Islet precursor cell (in vitro differentiated cells): ENCODE measurements around the gene WNT6.

ENCODE experiments used
- DNase-seq: peaks from one replicate; pipeline ENCODE4 v3.0.0-alpha.2; 2018

The WNT6 gene

DNA sequence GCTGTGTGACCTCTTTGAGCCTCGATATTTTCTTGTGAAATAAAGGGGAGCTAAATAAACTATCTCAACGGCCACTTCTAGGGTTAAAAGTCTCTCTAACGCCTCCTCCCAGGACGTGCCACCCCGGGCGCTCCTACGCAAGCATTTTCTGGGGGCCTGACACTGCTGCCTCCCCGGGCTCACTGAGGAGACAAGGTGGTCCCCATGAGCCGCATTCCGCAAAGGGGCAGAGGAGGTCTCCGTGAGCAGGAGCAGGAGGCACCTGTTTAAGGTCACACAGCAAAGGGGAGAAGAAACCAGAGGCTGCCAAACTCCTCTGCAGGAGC lies 20.1 kb downstream of the WNT6 start:
- DNase-seq, result no peak

DNA sequence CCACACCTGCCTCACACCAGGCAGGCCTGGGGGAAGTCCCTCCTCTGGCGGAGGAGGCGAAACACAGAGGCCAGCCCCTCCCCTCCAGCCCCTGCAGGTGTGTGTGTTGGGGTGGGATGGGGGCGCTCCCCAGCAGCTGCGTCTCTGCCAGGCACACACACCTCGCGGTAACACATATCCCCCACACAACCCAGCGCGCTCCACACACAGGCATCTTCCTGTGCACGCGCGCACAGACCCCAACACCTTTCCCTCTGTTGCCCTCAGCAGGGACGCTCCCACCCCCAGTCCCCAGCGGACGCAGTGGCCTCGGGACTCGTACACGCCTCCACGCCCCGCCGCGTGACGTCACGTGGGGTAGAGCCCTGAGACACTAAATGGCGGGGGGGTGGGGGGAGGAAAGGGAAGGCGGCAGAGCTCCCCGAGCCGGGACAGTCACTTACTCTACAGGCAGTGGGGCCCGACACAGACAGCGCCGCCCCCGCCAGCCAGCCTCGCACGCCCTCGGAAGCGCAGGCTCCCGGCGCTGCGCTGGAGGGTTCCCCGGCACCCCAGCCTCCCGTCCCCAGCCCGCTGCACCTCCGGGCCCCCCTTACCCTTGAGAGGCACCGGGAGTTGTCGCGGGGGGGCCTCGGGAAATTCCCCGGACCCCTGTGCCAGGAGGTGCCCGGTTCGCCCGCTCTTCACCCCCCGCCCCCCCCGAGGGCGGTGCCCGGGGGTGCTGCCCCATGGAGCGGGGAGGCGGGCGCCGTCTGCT lies 20.7 kb downstream of the WNT6 start, which contains the start of gene WNT10A:
Gene WNT10A (plus strand): TSS at position 751 of the 757 bp plus-strand sequence. CDS start 144 bp downstream, outside the sequence.
- peak; percentile 70 for DNase-seq

- DNase-seq, result no peak
Observed at GRCh38 chr2:218880859-218881594, 21.4 kb downstream of the WNT6 start.

DNA sequence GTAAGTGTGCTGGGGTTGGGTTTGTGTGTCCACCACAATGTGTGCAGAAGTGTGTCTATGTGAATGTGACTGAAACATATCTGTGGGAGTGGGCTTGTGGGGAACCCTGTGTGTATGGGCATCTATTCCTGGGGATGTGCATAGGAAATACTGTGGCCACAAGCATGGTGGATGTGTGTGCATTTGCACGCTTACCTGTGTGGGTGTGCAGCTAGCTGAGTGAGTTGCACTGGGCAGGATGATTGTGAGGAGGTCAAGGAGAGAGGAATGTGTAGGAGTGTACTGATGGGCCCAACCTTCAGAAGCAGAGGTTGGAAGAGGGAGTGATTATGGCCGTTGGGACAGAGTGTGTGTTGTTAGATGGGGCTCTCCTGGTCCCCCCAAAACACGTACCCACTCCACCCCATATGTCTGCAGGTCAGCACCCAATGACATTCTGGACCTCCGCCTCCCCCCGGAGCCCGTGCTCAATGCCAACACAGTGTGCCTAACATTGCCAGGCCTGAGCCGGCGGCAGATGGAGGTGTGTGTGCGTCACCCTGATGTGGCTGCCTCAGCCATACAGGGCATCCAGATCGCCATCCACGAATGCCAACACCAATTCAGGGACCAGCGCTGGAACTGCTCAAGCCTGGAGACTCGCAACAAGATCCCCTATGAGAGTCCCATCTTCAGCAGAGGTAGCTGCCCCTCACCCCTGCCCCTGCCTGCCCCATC lies 22.3 kb downstream of the WNT6 start:
- DNase-seq, result no peak

GRCh38 chr2:218882461-218882816 lies 22.8 kb downstream of the WNT6 start:
- DNase-seq, result no peak

- peak; percentile 68 for DNase-seq
Observed at GRCh38 chr2:218882866-218883366, 23.3 kb downstream of the WNT6 start.

GRCh38 chr2:218883491-218884490 lies 24.2 kb downstream of the WNT6 start:
- peak; percentile 76 for DNase-seq

- DNase-seq, result no peak
Observed at GRCh38 chr2:218884519-218884918, 24.9 kb downstream of the WNT6 start.

GRCh38 chr2:218885981-218886947 lies 26.7 kb downstream of the WNT6 start:
- DNase-seq, result peak; percentile 74

- no peak for DNase-seq
Observed at GRCh38 chr2:218887079-218887478, 27.5 kb downstream of the WNT6 start.

GRCh38 chr2:218888341-218888740 lies 28.7 kb downstream of the WNT6 start:
- DNase-seq, result peak; percentile 45

DNA sequence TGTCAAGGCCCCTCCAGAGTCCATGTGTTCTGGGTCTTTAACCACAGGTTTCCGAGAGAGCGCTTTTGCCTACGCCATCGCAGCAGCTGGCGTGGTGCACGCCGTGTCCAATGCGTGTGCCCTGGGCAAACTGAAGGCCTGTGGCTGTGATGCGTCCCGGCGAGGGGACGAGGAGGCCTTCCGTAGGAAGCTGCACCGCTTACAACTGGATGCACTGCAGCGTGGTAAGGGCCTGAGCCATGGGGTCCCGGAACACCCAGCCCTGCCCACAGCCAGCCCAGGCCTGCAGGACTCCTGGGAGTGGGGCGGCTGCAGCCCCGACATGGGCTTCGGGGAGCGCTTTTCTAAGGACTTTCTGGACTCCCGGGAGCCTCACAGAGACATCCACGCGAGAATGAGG lies 30.3 kb downstream of the WNT6 start:
- peak; percentile 32 for DNase-seq

- peak; percentile 45 for DNase-seq
Observed at GRCh38 chr2:218890369-218890768, 30.8 kb downstream of the WNT6 start.

DNA sequence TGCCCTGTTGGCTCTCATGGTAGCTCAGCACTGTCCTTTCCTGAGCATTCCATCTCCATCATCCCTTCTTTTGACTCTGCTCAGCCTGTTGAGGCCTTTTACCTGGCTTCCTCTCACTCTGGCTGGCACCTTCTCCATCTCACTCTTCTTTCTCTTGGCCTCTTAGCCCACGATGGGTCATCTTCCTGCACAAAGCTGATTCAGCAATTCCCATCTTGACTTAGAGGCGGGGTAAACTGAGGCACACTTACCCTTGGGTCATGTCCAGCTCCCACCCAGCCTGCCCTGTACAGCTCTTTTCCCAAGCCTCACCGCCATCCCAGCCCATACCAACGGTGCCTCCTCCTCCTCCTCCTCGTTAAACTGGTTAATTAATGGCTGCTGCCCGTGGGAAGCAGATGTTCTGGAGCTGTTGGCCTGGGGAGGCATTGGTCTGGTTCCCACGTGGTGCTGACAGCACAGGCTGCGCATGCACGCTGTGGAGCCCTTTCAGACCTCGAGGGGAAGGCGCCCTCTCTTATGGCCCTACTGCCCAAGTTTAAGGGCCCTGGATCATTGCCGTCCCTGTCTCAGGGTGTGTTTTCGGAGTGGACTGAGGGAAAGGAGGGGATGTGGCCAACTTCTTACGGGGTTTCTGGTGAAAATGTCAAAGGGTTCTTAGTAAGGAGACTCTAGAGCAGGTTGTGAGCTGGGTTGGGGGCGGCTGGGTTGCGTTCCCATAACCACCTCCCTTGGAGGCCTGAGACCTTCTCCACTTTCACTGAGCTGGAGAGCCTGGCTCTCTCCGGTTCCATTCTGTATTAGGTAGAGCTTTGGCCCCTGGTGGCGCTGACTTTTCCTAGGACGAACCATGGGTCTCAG lies 31.9 kb downstream of the WNT6 start:
- no peak for DNase-seq

DNA sequence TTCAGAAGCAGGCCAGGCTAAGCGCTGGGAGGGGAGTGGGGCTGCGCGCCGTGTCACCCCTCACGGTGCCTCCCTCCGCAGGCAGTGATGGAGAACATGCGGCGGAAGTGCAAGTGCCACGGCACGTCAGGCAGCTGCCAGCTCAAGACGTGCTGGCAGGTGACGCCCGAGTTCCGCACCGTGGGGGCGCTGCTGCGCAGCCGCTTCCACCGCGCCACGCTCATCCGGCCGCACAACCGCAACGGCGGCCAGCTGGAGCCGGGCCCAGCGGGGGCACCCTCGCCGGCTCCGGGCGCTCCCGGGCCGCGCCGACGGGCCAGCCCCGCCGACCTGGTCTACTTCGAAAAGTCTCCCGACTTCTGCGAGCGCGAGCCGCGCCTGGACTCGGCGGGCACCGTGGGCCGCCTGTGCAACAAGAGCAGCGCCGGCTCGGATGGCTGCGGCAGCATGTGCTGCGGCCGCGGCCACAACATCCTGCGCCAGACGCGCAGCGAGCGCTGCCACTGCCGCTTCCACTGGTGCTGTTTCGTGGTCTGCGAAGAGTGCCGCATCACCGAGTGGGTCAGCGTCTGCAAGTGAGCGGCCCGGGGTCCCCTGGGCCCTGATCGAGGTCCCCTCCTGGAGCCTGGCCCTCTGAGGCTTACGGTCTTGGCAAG lies 33.2 kb downstream of the WNT6 start:
- peak; percentile 89 for DNase-seq

DNA sequence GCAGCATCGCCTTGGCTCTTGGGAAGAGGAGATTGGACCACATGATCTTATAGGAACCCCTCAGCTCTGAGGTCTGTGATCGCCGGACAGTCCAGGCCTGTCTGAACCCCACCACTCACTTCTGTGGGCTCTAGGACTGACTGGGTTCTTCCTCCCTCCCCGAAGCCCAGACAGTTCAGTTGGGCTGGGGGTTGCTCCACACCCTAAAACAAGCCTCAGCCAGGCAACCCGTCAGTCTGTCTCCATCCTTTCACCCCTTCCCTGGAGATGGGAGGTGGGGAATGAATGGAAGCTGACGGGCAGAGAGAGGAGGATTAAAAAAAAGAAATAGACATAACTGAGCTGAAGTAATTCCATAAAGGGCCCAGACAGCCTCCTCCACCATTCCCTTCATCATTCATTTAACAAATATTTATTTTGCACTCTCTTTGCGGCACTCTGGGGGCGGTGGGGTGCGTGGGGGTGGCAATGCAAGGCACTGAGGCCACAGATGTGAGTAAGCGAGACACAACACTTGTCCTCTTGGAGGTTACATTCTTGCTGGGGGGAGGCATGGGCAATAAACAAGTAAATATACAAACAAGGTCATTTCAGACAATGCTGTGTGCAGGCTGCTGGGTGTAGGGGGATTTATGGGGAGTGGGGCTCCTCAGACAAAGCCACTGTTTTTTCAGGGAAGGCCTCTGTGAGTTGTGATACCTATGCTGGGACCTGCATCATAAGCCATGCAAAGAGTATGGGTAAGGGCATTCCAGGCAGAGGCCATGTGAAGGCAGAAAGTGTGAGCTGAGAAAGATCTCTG lies 33.9 kb downstream of the WNT6 start:
- DNase-seq, result peak; percentile 54

- peak; percentile 67 for DNase-seq
Observed at GRCh38 chr2:218894151-218894879, 34.7 kb downstream of the WNT6 start.

- DNase-seq, result peak; percentile 37
Observed at GRCh38 chr2:218894880-218895157, 35.2 kb downstream of the WNT6 start.
